ENCODE results near the gene CNIH3. TPM values are rescaled to one million over a fixed set of nuclear protein-coding genes. Genes with fewer than 3 reads are reported as not detected.

Gene CNIH3
- total and polyA plus RNA-seq, 10 of the 15 experiments (the other 5 are each of a cell fraction or from before 2014, with no cell fraction given), result 0.77 to 5.8 (median 1.8) TPM

DNA sequence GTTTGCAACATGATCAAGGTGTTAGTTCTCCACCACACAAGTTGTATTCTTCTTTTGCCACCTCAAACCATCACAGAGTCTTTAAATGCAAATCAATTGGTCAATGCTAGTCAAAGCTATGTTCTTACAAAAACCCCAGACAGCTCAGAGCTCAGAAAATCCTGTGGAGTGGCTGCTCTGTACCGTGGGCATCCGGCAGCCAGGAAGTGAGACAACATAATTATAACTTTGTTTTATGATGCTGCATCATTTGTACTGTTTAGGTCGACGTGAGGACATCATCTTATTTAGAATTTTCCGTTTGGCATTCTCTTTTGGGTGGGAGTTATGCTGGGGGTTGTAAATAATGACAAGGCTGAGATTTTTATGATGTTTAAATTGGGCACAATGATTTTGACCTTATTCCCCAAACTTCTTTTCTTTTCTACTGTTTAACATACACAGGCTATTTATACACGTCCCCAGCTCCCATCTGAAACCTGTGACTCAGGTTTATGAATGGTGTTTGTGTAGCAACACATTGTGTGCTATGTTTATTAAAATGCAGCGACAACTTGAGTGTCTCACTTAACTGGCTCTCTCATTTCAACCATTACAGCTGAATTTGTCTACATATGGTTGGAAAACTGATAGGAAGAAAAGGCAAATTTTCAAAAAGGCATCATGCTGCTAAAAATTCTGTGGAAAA, 124.0 kb downstream of the CNIH3 start (continued):
- TF ChIP-seq, protein P1, sequence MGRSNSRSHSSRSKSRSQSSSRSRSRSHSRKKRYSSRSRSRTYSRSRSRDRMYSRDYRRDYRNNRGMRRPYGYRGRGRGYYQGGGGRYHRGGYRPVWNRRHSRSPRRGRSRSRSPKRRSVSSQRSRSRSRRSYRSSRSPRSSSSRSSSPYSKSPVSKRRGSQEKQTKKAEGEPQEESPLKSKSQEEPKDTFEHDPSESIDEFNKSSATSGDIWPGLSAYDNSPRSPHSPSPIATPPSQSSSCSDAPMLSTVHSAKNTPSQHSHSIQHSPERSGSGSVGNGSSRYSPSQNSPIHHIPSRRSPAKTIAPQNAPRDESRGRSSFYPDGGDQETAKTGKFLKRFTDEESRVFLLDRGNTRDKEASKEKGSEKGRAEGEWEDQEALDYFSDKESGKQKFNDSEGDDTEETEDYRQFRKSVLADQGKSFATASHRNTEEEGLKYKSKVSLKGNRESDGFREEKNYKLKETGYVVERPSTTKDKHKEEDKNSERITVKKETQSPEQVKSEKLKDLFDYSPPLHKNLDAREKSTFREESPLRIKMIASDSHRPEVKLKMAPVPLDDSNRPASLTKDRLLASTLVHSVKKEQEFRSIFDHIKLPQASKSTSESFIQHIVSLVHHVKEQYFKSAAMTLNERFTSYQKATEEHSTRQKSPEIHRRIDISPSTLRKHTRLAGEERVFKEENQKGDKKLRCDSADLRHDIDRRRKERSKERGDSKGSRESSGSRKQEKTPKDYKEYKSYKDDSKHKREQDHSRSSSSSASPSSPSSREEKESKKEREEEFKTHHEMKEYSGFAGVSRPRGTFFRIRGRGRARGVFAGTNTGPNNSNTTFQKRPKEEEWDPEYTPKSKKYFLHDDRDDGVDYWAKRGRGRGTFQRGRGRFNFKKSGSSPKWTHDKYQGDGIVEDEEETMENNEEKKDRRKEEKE (IDR thresholded peaks at IDR 0.05), result no peak
- peak; percentile 85 for TF ChIP-seq NBN (IDR thresholded peaks at IDR 0.05)
- TF ChIP-seq ZNF274 (IDR thresholded peaks at IDR 0.05; ENCODE audit: insufficient read depth, insufficient read length), result no peak
- TF ChIP-seq NFIC (IDR thresholded peaks at IDR 0.05; ENCODE audit: low read depth, low read length), result peak; percentile 64
- 0 out of 2 replicates have a peak, but pooled peaks have one; percentile 31 for TF ChIP-seq POLR2AphosphoS2 (IDR thresholded peaks at IDR 0.05; ENCODE audit: low read depth, low read length)
- no peak for TF ChIP-seq TCF3 (IDR thresholded peaks at IDR 0.05; ENCODE audit: borderline replicate concordance, insufficient read depth, low read depth, low read length)
- no peak for TF ChIP-seq NR2F1 (conservative IDR thresholded peaks at IDR 0.05)
- 0 out of 2 replicates have a peak, but pooled peaks have one; percentile 54 for TF ChIP-seq ASH2L (IDR thresholded peaks at IDR 0.05; ENCODE audit: borderline replicate concordance, low read depth)
- no peak for TF ChIP-seq SP1 (IDR thresholded peaks at IDR 0.05; ENCODE audit: low read depth, low read length)
- TF ChIP-seq TAF1 (IDR thresholded peaks at IDR 0.05; ENCODE audit: borderline replicate concordance, low read depth, low read length), result 0 out of 2 replicates have a peak, but pooled peaks have one; percentile 22
- TF ChIP-seq, protein P2, sequence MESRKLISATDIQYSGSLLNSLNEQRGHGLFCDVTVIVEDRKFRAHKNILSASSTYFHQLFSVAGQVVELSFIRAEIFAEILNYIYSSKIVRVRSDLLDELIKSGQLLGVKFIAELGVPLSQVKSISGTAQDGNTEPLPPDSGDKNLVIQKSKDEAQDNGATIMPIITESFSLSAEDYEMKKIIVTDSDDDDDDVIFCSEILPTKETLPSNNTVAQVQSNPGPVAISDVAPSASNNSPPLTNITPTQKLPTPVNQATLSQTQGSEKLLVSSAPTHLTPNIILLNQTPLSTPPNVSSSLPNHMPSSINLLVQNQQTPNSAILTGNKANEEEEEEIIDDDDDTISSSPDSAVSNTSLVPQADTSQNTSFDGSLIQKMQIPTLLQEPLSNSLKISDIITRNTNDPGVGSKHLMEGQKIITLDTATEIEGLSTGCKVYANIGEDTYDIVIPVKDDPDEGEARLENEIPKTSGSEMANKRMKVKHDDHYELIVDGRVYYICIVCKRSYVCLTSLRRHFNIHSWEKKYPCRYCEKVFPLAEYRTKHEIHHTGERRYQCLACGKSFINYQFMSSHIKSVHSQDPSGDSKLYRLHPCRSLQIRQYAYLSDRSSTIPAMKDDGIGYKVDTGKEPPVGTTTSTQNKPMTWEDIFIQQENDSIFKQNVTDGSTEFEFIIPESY (IDR thresholded peaks at IDR 0.05), result no peak
- TF ChIP-seq RB1 (IDR thresholded peaks at IDR 0.05; ENCODE audit: borderline replicate concordance), result no peak
- TF ChIP-seq SRF (IDR thresholded peaks at IDR 0.05; ENCODE audit: low read depth in 2 of 2, low read length in 2 of 2), result no peak
- TF ChIP-seq, protein P3, sequence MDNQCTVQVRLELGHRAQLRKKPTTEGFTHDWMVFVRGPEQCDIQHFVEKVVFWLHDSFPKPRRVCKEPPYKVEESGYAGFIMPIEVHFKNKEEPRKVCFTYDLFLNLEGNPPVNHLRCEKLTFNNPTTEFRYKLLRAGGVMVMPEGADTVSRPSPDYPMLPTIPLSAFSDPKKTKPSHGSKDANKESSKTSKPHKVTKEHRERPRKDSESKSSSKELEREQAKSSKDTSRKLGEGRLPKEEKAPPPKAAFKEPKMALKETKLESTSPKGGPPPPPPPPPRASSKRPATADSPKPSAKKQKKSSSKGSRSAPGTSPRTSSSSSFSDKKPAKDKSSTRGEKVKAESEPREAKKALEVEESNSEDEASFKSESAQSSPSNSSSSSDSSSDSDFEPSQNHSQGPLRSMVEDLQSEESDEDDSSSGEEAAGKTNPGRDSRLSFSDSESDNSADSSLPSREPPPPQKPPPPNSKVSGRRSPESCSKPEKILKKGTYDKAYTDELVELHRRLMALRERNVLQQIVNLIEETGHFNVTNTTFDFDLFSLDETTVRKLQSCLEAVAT (IDR thresholded peaks at IDR 0.05), result no peak; the same call in 1 of the 2 replicates
- TF ChIP-seq CHD2 (IDR thresholded peaks at IDR 0.05; ENCODE audit: borderline replicate concordance, low read depth, low read length), result 0 out of 2 replicates have a peak, but pooled peaks have one; percentile 11
- no peak for TF ChIP-seq BMI1 (IDR thresholded peaks at IDR 0.05; ENCODE audit: borderline replicate concordance)
- TF ChIP-seq TCF7 (IDR thresholded peaks at IDR 0.05; ENCODE audit: borderline replicate concordance), result no peak
- TF ChIP-seq EP300 (IDR thresholded peaks at IDR 0.05; ENCODE audit: borderline replicate concordance in 1 of 2, control insufficient read depth in 1 of 2, low read depth in 2 of 2, low read length in 2 of 2), result peak; percentile 46 to 66; a peak in 3 of 4 replicates
- no peak for TF ChIP-seq CREB1 (IDR thresholded peaks at IDR 0.05; ENCODE audit: low read depth)
- TF ChIP-seq IKZF2 (IDR thresholded peaks at IDR 0.05), result peak; percentile 74 to 79
- TF ChIP-seq BHLHE40 (IDR thresholded peaks at IDR 0.05; ENCODE audit: borderline replicate concordance in 1 of 2, low read depth in 2 of 2, low read length in 1 of 2), result 0 out of 4 replicates have a peak, but pooled peaks have one; percentile 32 to 33
- peak; percentile 20; the same call in 1 of the 2 replicates for TF ChIP-seq TCF12 (IDR thresholded peaks at IDR 0.05; ENCODE audit: low read depth, low read length)
- TF ChIP-seq RAD21 (IDR thresholded peaks at IDR 0.05; ENCODE audit: insufficient read depth, low read depth, low read length), result no peak
- TF ChIP-seq RUNX3 (IDR thresholded peaks at IDR 0.05; ENCODE audit: low read length), result peak; percentile 76

All from GM12878 (cell line).